Ovary (tissue), 9 donors: Measurements from ENCODE around the gene ILKAP. TPM values are rescaled to one million over a fixed set of nuclear protein-coding genes. Genes with fewer than 3 reads are reported as not detected.

ENCODE experiments used
- DNase-seq, 5 donors: peaks; one replicate each; pipeline ENCODE4 v3.0.0-alpha.2; 2019 to 2020
- H3K27ac ChIP-seq, 2 donors: fragments of 200-600 bp; one replicate each; pipeline versions ENCODE4 v1.5.1 to v1.8.0; 2019 to 2022
- H3K27me3 ChIP-seq: fragments of 200-600 bp; one replicate; pipeline ENCODE4 v1.8.0; 2022
- H3K36me3 ChIP-seq: fragments of 200-600 bp; sonication (generic); one replicate; pipeline ENCODE4 v1.5.1; 2019
- H3K4me1 ChIP-seq: one replicate; pipeline ENCODE4 v1.8.1; 2013; ENCODE audit warnings: mild to moderate bottlenecking, moderate library complexity; ENCODE audit not compliant: insufficient read depth
- H3K4me3 ChIP-seq: fragments of 200-600 bp; sonication (generic); one replicate; pipeline ENCODE4 v1.5.1; 2017
- H3K9me3 ChIP-seq, 2 donors: fragments of 200-600 bp in 1 of 2; sonication (generic) in 1 of 2; one replicate each; pipeline versions ENCODE4 v1.5.1 to v1.8.1; 2013 to 2019; ENCODE audit warnings: mild to moderate bottlenecking in 1 of 2, moderate library complexity in 1 of 2
- EP300 ChIP-seq: sonication (generic); formaldehyde crosslinking; IDR thresholded peaks from one replicate; pipeline ENCODE4 v1.6.1; 2017; ENCODE audit warnings: antibody characterized with exemption
- POLR2A ChIP-seq: fragments of 450-650 bp; IDR thresholded peaks from one replicate; pipeline ENCODE4 v1.6.1; 2017; ENCODE audit warnings: antibody characterized with exemption, mild to moderate bottlenecking, moderate library complexity
- WGBS, 3 donors: extraction: QIAGEN DNeasy Blood & Tissue Kit in 1 of 3; methylation state at CpG; one replicate each; pipeline versions ENCODE4 v1.1.5 to v1.1.7; 2013 to 2017; 5-methylcytosine and 5-hydroxymethylcytosine counted together
- intact Hi-C, 4 donors: fragments of 100-400 bp; cut with DNase I; formaldehyde crosslinking; loops; one replicate each; pipeline versions ENCODE4 v1.11.0 to v1.15.1; 2022 to 2023
- polyA plus RNA-seq, 2 donors: library from polyadenylated mRNA; stranded (reverse); fragments of 200-250 nt in 1 of 2; fragments of 350-450 nt in 1 of 2; fragmentation: Illumina TruSeq in 1 of 2; extraction: RNeasy Lipid Tissue Mini Kit (QIAGEN cat#74804) in 1 of 2; gene quantifications; one replicate each; pipeline ENCODE4 v1.2.3, GENCODE V29; 2013 to 2014
- total RNA-seq, 7 donors: library from RNA; depleted of rRNA in 2 of 7; stranded (reverse); fragments of >200 nt in 2 of 7; fragmentation: NEBNext Ultra II Directional in 3 of 7; extraction: Animal tissue kit (Norgen Biotek cat#: 25700) in 3 of 7; gene quantifications; one replicate each; pipeline versions ENCODE4 v1.1.0 to v1.2.4, GENCODE V29; 2016 to 2023
- TF ChIP-seq, protein P1 (sequence below), 3 donors: fragments of 450-650 bp in 2 of 3; fragments of 200-600 bp in 1 of 3; IDR thresholded peaks; one replicate each; pipeline versions ENCODE4 v1.5.1 to v1.8.0; 2016 to 2022; ENCODE audit warnings: antibody characterized with exemption in 3 of 3, mild to moderate bottlenecking in 1 of 3
- donor health status: DM: no; HTN: no; CAD: no; lungs with moderate emphysema.
- donor health status: DM: no; HTN: no; CAD: no.
- donor health status: Bipolar disorder and iron deficiency.
- donor health status: DM: yes; HTN: yes; CAD: no.
- donor health status: DM: no; HTN: no; CAD: no.
- donor health status: DM: yes; HTN: yes; CAD: no.

The ILKAP gene
- total and polyA plus RNA-seq, 9 donors, result 28.4 to 54.9 (median 38.9) TPM

DNA sequence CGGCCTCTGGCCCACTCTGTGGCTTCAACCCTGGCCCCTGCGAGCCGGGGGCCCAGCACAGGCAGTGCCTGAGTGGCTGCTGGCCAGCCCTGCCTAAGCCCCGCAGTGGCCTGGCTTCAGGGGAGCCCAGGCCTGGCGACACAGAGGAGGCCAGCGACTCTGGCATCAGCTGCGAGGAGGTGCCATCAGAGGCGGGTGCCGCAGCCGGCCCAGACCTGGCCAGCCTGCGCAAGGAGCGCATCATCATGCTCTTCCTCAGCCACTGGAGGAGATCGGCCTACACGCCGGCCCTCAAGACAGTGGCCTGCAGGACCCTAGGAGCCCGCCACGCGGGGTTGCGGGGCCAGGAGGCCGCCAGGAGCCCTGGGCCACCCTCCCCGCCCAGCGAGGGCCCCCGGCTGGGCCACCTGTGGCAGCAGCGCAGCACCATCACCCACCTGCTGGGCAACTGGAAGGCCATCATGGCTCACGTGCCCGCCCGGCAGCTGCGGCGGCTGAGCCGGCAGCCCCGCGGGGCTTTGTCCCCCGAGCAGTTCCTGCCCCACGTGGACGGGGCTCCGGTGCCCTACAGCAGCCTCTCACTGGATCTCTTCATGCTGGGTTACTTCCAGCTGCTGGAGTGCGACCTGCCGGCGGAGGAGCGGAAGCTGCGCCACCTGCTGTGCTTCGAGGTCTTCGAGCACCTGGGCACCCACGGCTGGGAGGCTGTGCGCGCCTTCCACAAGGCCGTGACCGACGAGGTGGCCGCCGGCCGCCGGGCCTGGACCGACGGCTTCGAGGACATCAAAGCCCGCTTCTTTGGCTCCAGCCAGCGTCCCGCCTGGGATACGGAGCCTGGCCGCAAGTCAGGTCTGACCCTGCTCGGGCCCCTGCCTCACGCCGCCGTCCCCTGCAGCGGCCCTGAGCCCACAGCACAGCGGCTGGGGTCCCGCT, 72.5 kb downstream of the ILKAP start:
- 90 to 93% (median 92%) methylated on average over 54 to 68 of the region's 68 CpGs for WGBS, 3 donors
- no peaks in the 10 kb centered on the region for H3K36me3 ChIP-seq
- H3K27ac ChIP-seq, result no peak overlapping the region
- H3K4me1 ChIP-seq, result peaks cover 6% of the 10 kb centered on the region
- H3K9me3 ChIP-seq, result no peaks in the 10 kb centered on the region
- no peak overlapping the region for H3K4me3 ChIP-seq
- no peak for TF ChIP-seq EP300
- TF ChIP-seq, protein P1, sequence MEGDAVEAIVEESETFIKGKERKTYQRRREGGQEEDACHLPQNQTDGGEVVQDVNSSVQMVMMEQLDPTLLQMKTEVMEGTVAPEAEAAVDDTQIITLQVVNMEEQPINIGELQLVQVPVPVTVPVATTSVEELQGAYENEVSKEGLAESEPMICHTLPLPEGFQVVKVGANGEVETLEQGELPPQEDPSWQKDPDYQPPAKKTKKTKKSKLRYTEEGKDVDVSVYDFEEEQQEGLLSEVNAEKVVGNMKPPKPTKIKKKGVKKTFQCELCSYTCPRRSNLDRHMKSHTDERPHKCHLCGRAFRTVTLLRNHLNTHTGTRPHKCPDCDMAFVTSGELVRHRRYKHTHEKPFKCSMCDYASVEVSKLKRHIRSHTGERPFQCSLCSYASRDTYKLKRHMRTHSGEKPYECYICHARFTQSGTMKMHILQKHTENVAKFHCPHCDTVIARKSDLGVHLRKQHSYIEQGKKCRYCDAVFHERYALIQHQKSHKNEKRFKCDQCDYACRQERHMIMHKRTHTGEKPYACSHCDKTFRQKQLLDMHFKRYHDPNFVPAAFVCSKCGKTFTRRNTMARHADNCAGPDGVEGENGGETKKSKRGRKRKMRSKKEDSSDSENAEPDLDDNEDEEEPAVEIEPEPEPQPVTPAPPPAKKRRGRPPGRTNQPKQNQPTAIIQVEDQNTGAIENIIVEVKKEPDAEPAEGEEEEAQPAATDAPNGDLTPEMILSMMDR (IDR thresholded peaks at IDR 0.05), result no peak
- H3K27me3 ChIP-seq, result no peaks in the 10 kb centered on the region
- no peak for DNase-seq
- intact Hi-C loops, result no loop called here

DNA sequence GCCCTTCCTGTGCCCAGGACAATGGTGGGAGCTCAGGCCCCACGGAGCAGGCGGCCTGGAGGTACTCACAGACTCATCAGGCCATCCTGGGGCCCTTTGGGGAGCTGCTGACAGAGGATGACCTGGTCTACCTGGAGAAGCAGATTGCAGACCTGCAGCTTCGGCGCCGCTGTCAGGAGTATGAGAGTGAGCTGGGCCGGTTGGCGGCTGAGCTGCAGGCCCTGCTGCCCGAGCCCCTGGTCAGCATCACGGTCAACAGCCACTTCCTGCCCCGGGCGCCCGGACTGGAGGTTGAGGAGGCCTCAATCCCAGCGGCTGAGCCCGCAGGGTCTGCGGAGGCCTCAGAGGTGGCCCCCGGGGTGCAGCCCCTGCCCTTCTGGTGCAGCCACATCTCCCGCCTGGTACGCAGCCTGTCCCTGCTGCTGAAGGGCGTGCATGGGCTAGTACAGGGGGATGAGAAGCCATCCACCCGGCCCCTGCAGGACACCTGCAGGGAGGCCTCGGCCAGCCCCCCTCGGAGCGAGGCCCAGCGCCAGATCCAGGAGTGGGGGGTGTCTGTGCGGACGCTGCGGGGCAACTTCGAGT, 73.3 kb downstream of the ILKAP start:
- Histone ChIP-seq H3K4me3 (no peak overlapping the region), H3K4me1 (peaks cover 6% of the 10 kb centered on the region), H3K27me3 (no peaks in the 10 kb centered on the region), H3K9me3 (no peaks in the 10 kb centered on the region), H3K27ac (no peak overlapping the region), H3K36me3 (no peaks in the 10 kb centered on the region)
- TF ChIP-seq EP300 (no peak), POLR2A (no peak)
- TF ChIP-seq, protein P1 (IDR thresholded peaks at IDR 0.05), result no peak
- no peak for DNase-seq
- 86 to 90% (median 90%) methylated on average over 28 of the region's 28 CpGs for WGBS, 3 donors
- intact Hi-C loops, result no loop called here

DNA sequence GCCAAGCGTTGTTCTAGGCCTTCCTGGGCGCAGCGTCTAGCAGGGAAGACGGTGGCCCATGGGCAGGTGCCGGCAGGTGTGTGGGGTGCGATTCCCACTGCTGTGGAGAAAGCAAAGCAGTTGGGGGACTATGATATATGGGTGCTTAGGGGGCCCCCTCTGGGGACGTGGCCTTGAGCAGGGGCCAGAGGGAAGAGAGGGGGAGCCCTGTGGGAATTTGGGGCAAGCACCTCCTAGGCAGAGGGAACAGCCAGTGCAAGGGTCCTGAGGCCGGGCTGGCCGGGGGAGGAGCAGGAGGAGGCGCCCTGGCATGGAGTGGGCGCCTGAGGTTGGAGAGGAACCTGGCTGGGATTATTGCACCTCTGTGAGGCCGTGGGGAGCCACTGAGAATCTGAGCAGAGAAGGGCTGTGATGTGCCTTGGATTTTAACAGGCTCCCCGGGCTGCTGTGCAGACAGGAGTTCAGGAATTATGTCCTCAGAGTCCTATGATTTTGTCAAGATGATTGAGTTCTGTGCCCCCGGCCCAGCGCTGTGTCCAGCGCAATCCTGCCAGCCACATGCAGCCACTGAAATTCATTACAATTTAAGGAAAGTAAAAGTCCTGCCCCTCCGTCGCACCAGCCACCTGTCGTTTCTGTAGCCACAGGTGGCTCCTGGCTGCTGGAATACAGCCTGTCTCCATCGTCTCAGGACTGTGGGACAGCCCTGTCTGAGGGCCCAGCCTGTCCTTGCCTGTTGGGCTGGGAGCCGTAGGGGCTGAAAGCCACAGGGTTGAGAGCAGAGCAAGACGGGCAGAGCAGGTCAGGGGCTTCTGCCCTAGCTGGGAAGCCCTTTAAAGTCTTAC, 74.1 kb downstream of the ILKAP start:
- Histone ChIP-seq H3K27me3 (no peaks in the 10 kb centered on the region), H3K36me3 (no peaks in the 10 kb centered on the region), H3K9me3 (no peaks in the 10 kb centered on the region), H3K4me1 (peaks cover 6% of the 10 kb centered on the region), H3K4me3 (no peak overlapping the region), H3K27ac (no peak overlapping the region)
- intact Hi-C loops, result no loop called here
- WGBS, 3 donors, result 83 to 85% (median 84%) methylated on average over 22 of the region's 22 CpGs
- DNase-seq, result no peak
- TF ChIP-seq, protein P1 (IDR thresholded peaks at IDR 0.05), result no peak

DNA sequence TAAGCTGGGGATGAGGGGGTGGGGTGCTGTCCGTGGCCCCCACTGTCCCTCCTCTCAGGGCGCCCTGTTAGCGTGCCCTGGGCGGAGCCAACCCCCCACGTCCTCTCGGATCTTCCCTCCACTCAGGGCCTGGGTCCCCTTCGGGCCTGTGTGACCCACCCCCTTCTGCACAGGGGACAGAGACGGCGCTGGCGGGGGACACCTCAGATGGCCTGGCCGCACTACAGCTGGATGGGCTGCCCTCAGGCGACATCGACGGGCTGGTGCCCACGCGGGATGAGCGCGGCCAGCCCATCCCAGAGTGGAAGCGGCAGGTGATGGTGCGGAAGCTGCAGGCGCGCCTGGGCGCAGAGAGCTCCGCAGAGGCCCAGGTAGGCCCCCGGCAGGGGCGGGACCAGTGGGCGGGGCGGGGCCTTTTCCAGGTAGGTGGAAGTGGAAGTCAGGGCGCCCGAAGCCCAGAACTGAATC, 74.9 kb downstream of the ILKAP start:
- H3K36me3 ChIP-seq, result no peaks in the 10 kb centered on the region
- H3K4me1 ChIP-seq, result peaks cover 6% of the 10 kb centered on the region
- no peak for TF ChIP-seq EP300
- no peak for TF ChIP-seq POLR2A
- TF ChIP-seq, protein P1 (IDR thresholded peaks at IDR 0.05), result no peak
- H3K9me3 ChIP-seq, result no peaks in the 10 kb centered on the region
- DNase-seq, result no peak
- intact Hi-C loops, result no loop called here
- H3K4me3 ChIP-seq, result no peak overlapping the region
- H3K27ac ChIP-seq, result no peak overlapping the region
- WGBS, 3 donors, result 84 to 93% (median 86%) methylated on average over 30 of the region's 30 CpGs
- no peaks in the 10 kb centered on the region for H3K27me3 ChIP-seq
